Loucy (cell line): ENCODE data around the gene ZNF785.

Source experiments
- H2AFZ ChIP-seq: fragments of 200-600 bp; sonication (generic); 2 replicates; pipeline ENCODE4 v1.6.0; 2016; ENCODE audit warnings: antibody characterized with exemption, mild to moderate bottlenecking, low read length, moderate library complexity
- H3F3A ChIP-seq: fragments of 200-600 bp; 2 replicates; pipeline ENCODE4 v1.6.0; 2016; ENCODE audit warnings: antibody characterized with exemption, low read depth, mild to moderate bottlenecking
- H3K27me3 ChIP-seq: fragments of 200-600 bp; sonication (generic); 2 replicates; pipeline ENCODE4 v1.6.1; 2014; ENCODE audit warnings: low read length, mild to moderate bottlenecking; ENCODE audit not compliant: insufficient read depth, poor library complexity, severe bottlenecking
- H3K36me3 ChIP-seq: fragments of 200-600 bp; sonication (generic); 2 replicates; pipeline ENCODE4 v1.6.1; 2016; ENCODE audit warnings: low read length; ENCODE audit not compliant: insufficient read depth
- H3K4me1 ChIP-seq: fragments of 200-600 bp; sonication (generic); 2 replicates; pipeline ENCODE4 v1.5.1; 2014; ENCODE audit warnings: low read length, mild to moderate bottlenecking; ENCODE audit not compliant: insufficient read depth, poor library complexity, severe bottlenecking
- H3K4me2 ChIP-seq: fragments of 200-600 bp; sonication (generic); 2 replicates; pipeline ENCODE4 v1.6.0; 2014; ENCODE audit warnings: antibody characterized with exemption, low read length, low read depth, mild to moderate bottlenecking; ENCODE audit not compliant: poor library complexity, severe bottlenecking
- H3K4me3 ChIP-seq: fragments of 200-600 bp; sonication (generic); 2 replicates; pipeline ENCODE4 v1.5.1; 2014; ENCODE audit warnings: low read length, mild to moderate bottlenecking, mixed read lengths; ENCODE audit not compliant: poor library complexity, severe bottlenecking
- H3K79me2 ChIP-seq: fragments of 200-600 bp; sonication (generic); 2 replicates; pipeline ENCODE4 v1.6.1; 2014; ENCODE audit warnings: low read length; ENCODE audit not compliant: insufficient read depth
- H3K9ac ChIP-seq: fragments of 200-600 bp; sonication (generic); 2 replicates; pipeline ENCODE4 v1.6.0; 2014; ENCODE audit warnings: mild to moderate bottlenecking, low read depth, low read length, moderate library complexity; ENCODE audit not compliant: poor library complexity, severe bottlenecking
- H3K9me2 ChIP-seq: fragments of 200-600 bp; sonication (generic); replicated peaks from 2 replicates; pipeline ENCODE4 v1.6.1; 2016; ENCODE audit warnings: low read depth, low read length, mixed read lengths
- H3K9me3 ChIP-seq: fragments of 200-600 bp; sonication (generic); 2 replicates; pipeline ENCODE4 v1.6.1; 2014; ENCODE audit warnings: mild to moderate bottlenecking, antibody characterized with exemption, low read length, low read depth; ENCODE audit not compliant: insufficient read depth
- H4K20me1 ChIP-seq: fragments of 200-600 bp; sonication (generic); 2 replicates; pipeline ENCODE4 v1.6.0; 2014; ENCODE audit warnings: antibody characterized with exemption, low read length, mild to moderate bottlenecking; ENCODE audit not compliant: insufficient read depth, poor library complexity, severe bottlenecking
- CTCF ChIP-seq: fragments of 200-600 bp; sonication (generic); conservative IDR thresholded peaks from 2 replicates; pipeline ENCODE4 v1.5.1; 2014; ENCODE audit warnings: mild to moderate bottlenecking, antibody characterized with exemption, low read length
- EZH2phosphoT487 ChIP-seq: fragments of 200-600 bp; IDR thresholded peaks from 2 replicates; pipeline ENCODE4 v1.6.1; 2018; ENCODE audit warnings: antibody characterized with exemption, mild to moderate bottlenecking, moderate library complexity, borderline replicate concordance

Gene ZNF785

GRCh38 chr16:30548416-30549253 is 36.9 kb downstream of the ZNF785 start:
- Histone ChIP-seq H3K36me3 (no peaks in the 10 kb centered on the region), H3F3A (no peaks in the 10 kb centered on the region), H3K4me1 (peaks cover 15% of the 10 kb centered on the region), H3K9me2 (no peaks in the 10 kb centered on the region), H3K79me2 (peaks cover 12% of the 10 kb centered on the region; the same call in 1 of the 2 replicates), H3K9ac (no peak overlapping the region), H2AFZ (no peak overlapping the region), H3K9me3 (no peaks in the 10 kb centered on the region), H3K27me3 (no peaks in the 10 kb centered on the region), H3K4me2 (no peak overlapping the region), H4K20me1 (no peaks in the 10 kb centered on the region), H3K4me3 (no peak overlapping the region)
- no peak for TF ChIP-seq EZH2phosphoT487
- no peak for TF ChIP-seq CTCF

GRCh38 chr16:30546115-30546514 is 39.4 kb downstream of the ZNF785 start:
- H2AFZ ChIP-seq = no peak overlapping the region
- no peaks in the 10 kb centered on the region for H3K9me3 ChIP-seq
- H3K4me2 ChIP-seq = no peak overlapping the region
- no peaks in the 10 kb centered on the region for H3K9me2 ChIP-seq
- H3K4me1 ChIP-seq = no peaks in the 10 kb centered on the region
- TF ChIP-seq CTCF (no peak), EZH2phosphoT487 (no peak)
- no peak overlapping the region for H3K4me3 ChIP-seq
- H3K9ac ChIP-seq = no peak overlapping the region
- no peaks in the 10 kb centered on the region for H3F3A ChIP-seq
- no peaks in the 10 kb centered on the region for H3K27me3 ChIP-seq
- H3K79me2 ChIP-seq = no peaks in the 10 kb centered on the region
- H4K20me1 ChIP-seq = no peaks in the 10 kb centered on the region
- no peaks in the 10 kb centered on the region for H3K36me3 ChIP-seq

GRCh38 chr16:30543067-30543466 is 42.4 kb downstream of the ZNF785 start:
- no peak overlapping the region for H3K4me2 ChIP-seq

More at GRCh38 chr16:30543067-30543466, 42.4 kb downstream of the ZNF785 start:
- Histone ChIP-seq H3K36me3 (no peaks in the 10 kb centered on the region), H3K27me3 (no peaks in the 10 kb centered on the region), H3K9me2 (no peaks in the 10 kb centered on the region), H3K9me3 (no peaks in the 10 kb centered on the region), H2AFZ (no peak overlapping the region), H3K79me2 (no peaks in the 10 kb centered on the region), H3F3A (no peaks in the 10 kb centered on the region), H3K4me1 (no peaks in the 10 kb centered on the region), H3K9ac (no peak overlapping the region), H4K20me1 (no peaks in the 10 kb centered on the region), H3K4me3 (no peak overlapping the region)
- TF ChIP-seq EZH2phosphoT487 = no peak
- no peak for TF ChIP-seq CTCF
